C4-2B (cell line): ENCODE measurements around the gene CLDN5.

Source experiments
- H3K27ac ChIP-seq: fragments of 450-650 bp; 2 replicates; pipeline ENCODE4 v1.5.1; 2017
- CTCF ChIP-seq: fragments of 450-650 bp; conservative IDR thresholded peaks from 2 replicates; pipeline ENCODE4 v1.5.1; 2017; ENCODE audit warnings: mild to moderate bottlenecking
- ZFX ChIP-seq: fragments of 450-650 bp; IDR thresholded peaks from 2 replicates; pipeline ENCODE4 v1.6.1; 2017

CLDN5 gene

DNA sequence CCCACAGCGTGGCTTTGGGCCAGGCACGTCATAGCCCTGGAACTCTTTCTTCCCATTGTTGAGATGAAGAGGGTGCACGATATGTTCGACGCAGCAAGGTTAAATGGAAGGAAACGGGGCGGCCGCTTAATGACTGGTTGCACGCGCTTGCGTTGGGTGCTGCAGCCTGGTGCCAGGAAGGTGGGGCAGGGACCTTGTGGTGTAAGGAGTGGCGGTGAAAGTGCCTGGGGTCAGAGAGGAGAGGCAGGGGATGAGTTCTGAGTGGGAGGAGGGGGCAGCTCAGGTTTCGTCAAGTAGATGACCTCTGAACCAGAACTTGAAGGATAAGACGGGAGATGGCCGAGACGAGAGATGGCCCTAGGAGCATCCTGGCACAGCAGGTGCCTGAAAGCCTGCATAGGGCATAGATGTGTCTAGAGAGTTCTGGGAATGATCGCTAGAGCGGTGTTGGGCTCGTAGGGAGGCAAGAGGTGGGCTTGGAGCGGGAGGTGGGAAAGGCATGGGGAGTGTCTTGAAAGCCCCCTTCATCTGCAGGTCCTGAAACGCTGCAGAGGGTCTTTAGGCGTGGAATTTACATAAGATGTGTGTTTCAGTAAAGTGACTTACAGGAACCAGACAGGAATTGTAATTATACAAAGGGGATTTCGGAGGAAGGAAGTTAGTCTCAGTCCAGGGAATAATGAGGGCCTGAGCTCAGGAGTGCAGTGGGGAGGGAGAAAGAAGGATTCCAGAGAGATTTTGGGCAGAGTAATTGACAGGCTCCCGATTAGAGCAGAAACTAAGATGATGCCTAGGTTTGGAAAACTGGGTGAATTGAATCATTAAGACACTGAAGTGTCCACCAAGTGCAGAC, 43.2 kb upstream of the CLDN5 start:
- no peak overlapping the region for H3K27ac ChIP-seq

GRCh38 chr22:19566279-19567156, 42.3 kb upstream of the CLDN5 start:
- H3K27ac ChIP-seq, result no peak overlapping the region
- TF ChIP-seq CTCF (no peak), ZFX (no peak)

More for the DNA sequence above, 43.2 kb upstream of the CLDN5 start:
- TF ChIP-seq CTCF (no peak), ZFX (no peak)

GRCh38 chr22:19565382-19566278, 41.4 kb upstream of the CLDN5 start:
- H3K27ac ChIP-seq, result no peak overlapping the region
- TF ChIP-seq CTCF (no peak), ZFX (no peak)

DNA sequence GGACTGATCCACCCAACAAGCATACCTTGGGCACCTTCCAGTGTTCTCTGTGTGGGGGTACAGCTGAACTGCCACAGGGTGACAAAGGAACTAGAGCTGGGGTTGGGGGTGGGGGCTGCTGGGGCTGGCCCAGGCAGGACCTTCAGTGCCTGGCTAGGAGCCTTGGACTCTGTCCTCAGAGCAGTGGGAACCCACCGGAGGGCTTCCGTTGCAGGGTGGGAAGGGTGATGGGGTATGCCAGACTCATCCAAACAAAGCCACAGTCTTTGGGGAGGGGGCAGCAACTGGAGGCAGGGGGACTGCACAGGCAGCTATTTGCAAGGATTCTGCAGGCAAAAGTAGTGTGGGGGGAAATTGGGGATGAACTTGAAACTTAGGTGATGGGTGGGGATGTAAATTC, 35.7 kb upstream of the CLDN5 start:
- no peak for TF ChIP-seq ZFX
- no peak for TF ChIP-seq CTCF
- H3K27ac ChIP-seq, result no peak overlapping the region

DNA sequence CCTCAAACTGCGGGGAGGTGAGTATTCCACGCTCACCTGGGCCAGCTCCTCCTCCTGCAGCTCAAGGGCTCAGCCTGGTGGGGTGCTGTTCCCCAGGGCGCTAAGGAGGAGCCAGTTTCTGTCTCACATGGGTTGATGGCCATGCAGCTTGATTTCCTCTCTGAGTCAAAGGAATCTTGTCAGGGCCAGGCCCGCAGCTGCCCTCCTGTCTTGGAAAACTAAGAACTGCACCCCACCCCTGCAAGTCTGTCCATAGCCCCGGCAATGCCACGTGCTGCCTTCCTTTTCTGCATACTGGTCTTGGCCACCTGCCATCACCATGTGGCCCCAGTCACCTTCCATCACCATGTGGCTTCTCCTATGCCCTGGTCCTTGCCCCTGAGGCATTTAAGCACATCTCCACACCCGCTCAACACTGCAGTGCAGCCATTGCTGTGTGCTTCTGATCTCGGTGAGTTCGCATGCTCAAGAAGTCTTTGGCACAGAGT, 35.2 kb upstream of the CLDN5 start:
- no peak overlapping the region for H3K27ac ChIP-seq
- no peak for TF ChIP-seq ZFX
- no peak for TF ChIP-seq CTCF

DNA sequence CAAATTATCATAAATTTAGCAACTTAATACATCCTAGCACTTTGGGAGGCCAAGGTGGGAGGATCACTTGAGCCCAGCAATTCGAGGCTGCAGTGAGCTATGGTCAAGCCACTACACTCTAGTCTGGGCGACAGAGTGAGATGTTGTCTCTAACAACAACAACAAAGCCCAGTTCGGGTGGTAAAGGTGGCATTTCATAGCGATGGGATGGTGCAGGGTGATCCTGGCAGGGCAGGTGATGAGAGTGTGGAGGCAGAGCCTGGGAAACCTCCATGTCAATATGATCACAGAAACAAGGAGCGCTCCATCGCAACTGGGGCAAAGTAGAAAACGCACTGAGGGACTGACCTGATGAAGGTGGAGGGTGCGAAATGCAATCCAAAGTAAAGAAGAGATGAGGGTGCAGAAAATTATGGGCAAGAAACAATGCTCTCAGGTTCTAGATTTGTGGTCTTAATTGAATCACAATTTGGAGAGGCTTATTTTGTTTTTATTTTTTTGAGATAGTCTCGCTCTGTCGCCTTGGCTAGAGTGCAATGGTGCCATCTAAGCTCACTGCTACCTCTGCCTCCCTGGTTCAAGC, 32.8 kb upstream of the CLDN5 start:
- TF ChIP-seq CTCF (no peak), ZFX (no peak)
- H3K27ac ChIP-seq, result no peak overlapping the region
